Activated CD4-positive, alpha-beta T cell treated with anti-CD3 and anti-CD28 coated beads, Interleukin-2, amount 50 U/mL, for 24 hours (primary cell): ENCODE measurements around the gene RHBDF2.

Source experiments
- DNase-seq, 2 donors: peaks; one replicate each; pipeline ENCODE4 v3.0.0-alpha.2; 2020; ENCODE audit warnings: low read depth in 1 of 2, low spot score in 1 of 2

RHBDF2 gene

DNA sequence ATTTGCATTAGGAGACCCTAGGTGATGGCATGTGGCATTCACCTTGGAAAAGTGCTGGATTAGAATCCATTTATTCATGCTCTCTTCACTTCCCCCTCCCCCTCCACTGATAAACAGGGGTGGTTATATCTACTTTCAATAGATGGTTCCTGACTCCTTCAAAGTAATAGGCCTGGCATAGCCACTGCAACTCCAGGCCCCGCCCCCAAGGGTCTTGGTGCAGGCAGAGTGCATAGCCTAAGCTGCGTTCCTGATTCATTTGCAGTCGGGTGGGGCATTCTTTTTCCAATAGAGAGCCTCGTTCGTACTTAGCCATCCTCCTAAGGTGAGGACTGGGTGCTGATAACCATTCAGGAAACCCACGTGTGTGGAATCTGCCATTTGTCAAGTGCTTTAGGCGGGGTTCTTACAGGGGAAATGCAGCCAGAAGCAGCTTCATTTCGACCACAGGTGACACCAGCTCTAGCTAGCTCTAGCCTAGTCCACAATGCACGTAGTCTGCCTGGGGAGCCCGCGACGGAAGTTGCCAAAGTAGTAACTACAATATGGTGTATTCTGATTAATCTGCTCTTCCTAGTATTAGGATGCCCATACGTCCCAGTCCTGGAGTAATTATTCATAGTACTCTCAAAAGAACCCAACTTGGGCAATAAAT lies 59.4 kb downstream of the RHBDF2 start:
- DNase-seq = no peak

DNA sequence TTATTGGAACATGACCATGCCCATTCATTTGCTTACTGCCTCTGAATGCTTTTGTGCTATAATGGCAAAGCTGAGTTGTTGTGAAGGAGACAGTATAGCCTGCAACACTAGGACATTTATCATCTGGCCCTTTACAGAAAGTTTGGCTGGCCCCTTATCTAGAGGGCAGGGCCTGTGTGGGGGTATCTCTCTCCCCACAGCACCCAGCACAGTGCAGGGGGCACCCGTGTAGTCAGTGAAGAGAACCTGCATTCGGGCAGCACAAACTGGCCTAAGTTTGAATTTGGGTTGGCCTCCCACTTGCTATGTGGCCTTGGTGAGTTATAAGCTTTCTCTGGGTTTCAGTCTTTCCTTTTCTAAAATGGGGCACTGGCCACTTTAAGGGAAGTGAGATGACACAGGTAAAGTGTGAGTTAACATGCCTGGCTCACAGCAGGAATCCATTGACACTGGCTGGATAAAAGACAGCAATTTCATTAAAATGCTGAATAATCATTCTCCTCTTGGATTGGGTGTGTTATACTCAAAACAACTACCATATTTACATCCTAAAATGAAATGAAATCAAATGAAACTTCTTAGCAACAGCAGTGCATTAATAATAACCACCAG lies 60.4 kb downstream of the RHBDF2 start:
- DNase-seq = no peak

- DNase-seq = no peak
Measured at GRCh38 chr17:76439314-76439928, 61.8 kb downstream of the RHBDF2 start.

DNA sequence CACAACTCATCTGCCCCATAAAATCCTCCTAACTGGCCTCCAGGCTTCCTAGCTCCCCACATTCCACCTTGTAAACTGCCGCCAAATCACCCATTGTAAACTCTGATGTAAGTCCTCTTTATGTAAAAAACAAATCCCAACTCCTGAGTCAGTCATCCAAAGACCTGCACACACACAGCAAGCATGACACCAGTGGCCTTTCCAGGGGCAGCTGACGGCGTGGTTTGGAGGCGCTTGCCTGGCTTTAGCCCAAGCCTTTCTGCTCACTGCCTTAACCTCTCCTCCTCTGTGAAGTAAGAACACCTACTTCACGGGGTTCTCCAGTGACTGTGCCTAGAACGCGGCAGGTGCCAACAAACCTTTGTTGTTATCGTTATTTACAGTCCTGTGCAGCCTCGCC lies 62.3 kb downstream of the RHBDF2 start:
- no peak for DNase-seq

- DNase-seq = no peak
Measured at GRCh38 chr17:76437467-76438402, 63.5 kb downstream of the RHBDF2 start.

DNA sequence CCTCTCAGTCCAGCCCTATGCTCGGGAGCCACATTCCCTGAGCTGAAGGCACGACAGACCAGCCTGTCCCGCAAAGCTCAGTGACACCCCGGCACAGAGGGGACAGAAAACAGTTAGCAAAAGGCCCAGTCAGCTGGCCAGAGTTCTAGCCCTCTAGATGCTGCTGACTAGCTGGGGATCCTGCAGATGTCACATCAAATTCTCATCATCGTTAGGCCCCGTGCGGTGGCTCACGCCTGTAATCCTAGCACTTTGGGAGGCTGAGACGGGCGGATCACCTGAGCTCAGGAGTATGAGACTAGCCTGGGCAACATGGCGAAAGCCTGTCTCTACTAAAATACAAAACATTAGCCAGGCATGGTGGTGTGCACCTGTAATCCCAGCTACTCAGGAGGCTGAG lies 65.5 kb downstream of the RHBDF2 start:
- DNase-seq = no peak

GRCh38 chr17:76434870-76435269 lies 66.4 kb downstream of the RHBDF2 start:
- DNase-seq = no peak

GRCh38 chr17:76433693-76434092 lies 67.5 kb downstream of the RHBDF2 start:
- no peak for DNase-seq

DNA sequence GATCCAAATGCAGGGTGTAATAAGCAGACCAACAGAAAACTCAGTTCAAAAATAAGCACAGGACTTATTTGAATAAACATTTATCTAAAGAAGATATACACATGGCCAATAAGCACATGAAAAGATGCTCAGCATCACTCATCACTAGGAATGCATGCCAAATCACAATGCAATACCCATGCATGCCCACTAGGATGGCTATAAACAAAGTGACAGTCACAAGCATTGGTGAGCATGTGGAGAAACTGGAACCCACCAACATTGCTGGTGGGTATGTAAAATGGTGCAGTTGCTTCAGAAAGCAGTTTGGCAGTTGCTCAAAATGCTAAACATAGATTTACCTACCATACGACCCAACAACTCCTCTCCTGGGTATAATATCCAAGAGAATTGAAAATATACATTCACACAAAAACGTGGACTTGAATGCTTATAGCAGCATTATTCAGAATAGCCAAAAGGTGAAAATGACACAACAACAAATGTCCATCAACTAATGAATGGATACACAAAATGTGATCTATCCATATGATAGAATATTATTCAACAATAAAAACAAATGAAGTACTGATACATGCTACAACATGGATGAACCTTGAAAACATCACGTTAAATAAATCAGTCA lies 68.4 kb downstream of the RHBDF2 start:
- DNase-seq = no peak

GRCh38 chr17:76432004-76432403 lies 69.2 kb downstream of the RHBDF2 start:
- DNase-seq = no peak

DNA sequence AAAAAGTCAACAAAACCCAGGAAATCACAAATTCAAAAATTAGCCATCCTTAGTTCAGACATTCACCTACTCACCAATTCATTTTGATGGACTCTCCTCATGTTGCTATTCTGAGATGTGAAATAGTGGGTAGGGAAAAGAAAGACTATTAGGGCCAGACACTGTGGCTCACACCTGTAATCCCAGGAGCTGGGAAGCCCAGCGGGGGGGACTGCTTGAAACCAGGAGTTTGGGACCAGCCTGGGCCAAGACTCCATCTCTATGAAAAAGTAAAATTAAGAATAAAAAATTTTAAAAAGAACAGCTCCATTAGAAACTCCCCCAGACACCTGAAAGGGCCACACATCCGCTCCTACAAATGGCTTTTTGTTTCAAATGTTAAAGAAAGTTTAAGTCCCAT lies 69.7 kb downstream of the RHBDF2 start:
- no peak for DNase-seq

DNA sequence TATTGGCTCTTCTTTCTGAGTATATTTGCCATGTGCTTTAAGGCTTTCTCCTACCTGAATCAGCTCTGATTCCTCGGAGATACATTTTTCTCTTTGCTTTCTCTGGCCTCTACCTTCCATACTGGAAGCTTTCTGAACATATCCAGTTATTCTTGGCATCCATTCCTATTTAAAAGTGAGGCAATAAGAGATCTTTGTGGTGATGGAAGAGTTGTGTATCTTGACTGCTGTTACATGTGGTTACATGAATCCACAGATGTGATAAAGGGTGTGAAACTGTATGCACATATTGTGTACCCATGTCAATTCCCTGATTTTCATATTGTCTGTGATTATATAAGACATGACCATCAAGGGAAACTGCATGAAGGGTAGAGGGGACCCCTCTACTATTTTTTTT lies 72.7 kb downstream of the RHBDF2 start:
- no peak for DNase-seq

DNA sequence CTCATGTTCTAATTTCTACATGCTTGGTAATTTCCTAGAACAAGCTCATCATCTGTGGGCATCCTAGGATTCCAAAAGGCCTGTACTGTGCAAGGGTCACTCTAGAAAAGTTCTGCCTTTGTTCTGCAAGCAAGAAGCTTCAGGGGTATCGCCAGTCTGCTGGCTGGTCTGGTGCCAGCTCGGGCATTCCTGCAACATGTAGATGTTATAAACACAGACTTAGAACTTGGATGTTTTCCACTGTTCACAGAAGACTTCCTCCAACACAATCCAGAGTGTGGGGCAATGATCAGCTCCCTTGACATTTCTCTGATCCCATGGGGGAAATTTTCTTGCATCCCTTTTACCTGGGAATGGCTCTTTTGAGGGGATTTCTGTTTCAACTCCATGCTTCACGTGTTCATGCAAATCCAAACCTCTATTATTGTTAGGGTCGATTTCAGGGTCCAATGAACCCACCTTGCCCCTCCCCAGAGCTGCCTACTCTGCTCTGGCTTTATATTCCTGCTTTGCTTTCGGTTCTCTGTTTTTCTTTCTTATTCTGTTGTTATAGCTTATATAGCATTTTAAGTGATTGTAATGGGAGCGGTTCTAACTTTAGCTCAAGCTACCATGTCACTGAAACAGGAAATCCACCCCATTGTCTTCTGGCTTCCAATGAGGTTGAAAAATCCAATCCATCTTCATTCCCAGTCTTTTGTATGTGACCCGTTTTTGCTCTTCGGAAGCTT lies 73.6 kb downstream of the RHBDF2 start:
- no peak for DNase-seq

DNA sequence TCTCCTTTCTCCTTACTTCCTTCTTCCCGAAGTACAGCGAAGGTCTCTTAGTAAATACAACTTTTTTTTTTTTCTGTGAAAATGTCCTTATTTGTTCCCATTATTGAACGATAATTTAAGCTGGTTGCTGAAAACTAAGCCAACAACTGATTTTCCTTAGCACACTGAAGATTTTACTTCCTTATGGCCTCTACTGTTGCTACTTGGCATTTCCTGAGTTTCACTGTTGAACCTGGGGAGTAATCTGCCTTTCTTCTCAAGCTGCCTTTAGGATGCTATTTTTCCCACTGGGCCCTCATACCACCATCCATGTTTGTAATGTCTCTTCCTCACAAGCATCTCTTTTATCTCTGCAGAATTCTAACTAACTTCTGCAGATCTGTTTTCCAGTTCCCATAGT lies 74.4 kb downstream of the RHBDF2 start:
- no peak for DNase-seq

DNA sequence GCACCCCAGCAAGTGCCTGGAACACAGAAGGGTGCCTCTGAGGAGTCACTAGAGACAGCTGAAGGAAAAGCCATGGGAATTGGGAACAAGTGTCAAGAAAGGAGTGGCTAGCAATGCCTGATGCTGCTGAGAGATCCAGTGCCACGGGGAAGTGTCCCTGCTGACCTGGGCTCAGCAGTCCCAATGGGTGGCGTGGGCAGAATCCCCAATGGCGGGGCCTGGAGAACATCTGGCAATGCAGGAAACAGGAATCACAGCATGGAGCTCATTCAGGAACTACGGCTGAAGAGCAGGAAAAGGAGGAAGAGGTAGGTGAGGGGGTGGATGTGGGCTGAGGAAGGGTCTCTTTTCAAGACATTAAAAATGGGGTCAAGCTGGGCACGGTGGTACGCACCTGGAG lies 78.4 kb downstream of the RHBDF2 start:
- DNase-seq = no peak

DNA sequence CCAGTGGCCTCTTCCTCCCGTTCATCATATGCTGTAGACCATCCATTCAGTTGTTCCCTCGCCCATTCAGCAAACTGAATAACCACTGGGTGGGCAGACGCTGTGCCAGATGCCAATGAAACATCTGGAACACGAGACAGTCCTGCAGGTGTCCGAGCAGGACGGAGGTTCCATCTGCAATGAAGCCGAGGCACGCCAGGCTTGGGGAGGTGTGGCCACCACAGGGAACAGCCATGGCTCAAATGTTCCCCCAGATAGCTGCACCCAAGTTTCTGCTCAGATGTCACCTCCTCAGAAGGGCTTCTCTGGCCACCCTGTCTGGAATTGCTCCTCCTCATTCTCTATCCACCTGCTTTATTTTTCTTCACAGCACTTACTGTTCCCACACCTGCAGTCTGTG lies 78.8 kb downstream of the RHBDF2 start:
- no peak for DNase-seq

DNA sequence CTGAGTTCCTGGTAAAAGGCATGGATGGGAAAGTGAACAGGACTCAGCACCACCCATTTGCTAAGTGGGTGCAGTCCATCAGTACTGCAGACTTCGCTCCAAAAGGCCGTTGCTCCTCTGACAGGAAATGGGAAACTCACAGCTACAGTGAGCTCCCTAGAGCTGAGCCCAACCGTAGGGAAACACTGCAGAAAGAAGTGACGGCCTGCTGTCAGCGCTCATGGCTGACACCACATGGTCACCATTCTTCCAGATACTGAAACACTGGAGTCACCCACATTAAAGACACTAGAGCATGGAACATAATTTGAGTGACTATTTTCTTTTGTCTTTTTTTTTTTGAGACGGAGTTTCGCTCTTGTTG lies 80.2 kb downstream of the RHBDF2 start:
- no peak for DNase-seq
